GM19468 (cell line): ENCODE measurements around the gene TMEM132D.

Experiments used
- ATAC-seq: cut with Tn5 transposase; IDR thresholded peaks from one replicate; pipeline ENCODE4 v1.9.1; 2021; ENCODE audit warnings: mild to moderate bottlenecking, moderate library complexity, moderate number of reproducible peaks; ENCODE audit not compliant: unreplicated experiment; ENCODE audit errors: extremely low read depth

Gene TMEM132D

DNA sequence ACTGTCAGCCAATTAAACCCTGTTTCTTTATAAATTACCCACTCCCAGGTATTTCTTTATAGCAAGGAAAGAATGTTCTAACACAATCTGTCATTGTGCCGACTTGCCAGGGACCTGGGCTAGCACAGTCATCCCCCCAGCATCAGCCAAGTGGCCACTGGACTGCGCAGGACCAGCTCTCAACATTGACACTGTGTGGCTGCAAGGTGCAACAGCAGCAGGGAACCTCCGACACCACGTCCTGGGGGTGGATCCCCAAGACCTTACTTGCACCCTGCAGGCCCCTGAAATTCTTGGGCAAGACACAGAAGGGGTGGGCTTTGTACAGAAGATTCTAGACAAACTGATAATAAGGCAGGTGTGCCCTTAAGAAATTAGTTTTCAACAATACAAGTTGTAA lies 741.0 kb downstream of the TMEM132D start:
- ATAC-seq = no peak

DNA sequence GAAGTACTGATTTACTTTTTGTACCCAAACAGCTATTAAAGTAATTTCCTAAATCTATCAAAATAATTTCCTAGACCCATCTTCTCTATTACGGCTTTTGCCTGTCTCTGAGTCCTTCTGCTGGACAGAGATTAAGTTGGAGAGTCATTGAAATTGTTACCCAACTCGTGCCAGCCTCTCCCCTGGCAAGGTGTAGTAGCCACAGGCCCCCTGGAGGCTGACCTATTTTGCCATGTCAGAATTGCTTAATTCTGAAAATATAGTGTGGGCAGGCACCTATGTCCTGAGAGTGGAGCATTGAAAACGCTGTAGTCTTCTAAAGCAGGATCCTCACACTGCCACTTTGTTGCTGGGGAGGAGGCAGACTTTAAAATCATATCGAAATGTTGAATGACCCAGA lies 742.3 kb downstream of the TMEM132D start:
- ATAC-seq = no peak

DNA sequence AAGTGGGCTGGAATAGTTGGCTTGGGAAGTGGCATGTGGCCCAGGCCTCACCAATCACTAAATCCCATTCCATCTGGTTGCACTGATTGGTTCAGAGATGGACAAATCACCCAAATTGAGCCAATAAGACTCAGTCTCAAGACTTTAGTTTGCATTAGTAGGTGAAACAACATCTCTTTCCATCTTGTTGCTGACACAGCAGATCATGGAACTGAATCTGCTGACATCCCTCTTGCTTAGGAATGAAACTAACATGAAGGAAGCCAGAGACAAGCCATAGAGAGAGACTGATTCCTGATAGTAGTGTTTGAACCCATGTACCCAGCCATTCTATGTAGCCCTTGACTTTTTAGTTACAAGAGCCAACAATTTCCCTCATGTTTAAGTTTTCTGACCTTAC lies 743.5 kb downstream of the TMEM132D start:
- ATAC-seq = no peak

GRCh38 chr12:129152351-129153104 lies 751.3 kb downstream of the TMEM132D start:
- no peak for ATAC-seq

GRCh38 chr12:129150721-129151120 lies 753.1 kb downstream of the TMEM132D start:
- ATAC-seq = no peak

DNA sequence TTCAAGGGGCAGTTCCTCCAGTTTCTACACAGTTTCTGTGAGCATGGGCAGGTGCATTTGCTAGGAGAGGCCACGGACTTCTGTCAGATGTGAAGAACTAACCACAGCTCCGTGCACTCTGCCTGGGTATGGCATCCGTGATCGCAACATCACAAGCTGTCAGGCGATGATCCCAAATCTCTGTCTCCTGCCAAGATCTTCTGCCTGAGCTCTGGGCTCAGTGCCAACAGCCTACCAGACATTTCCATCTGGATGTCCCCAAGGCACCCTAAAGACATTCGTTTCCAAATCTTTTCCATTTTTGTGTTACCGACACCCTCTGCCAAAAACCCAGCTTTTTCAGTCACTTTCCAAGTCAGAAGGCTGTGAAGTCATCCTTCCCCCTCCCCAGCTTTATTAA lies 758.4 kb downstream of the TMEM132D start:
- no peak for ATAC-seq

- no peak for ATAC-seq
These were observed 765.0 kb downstream of the TMEM132D start for GRCh38 chr12:129138776-129139175.

DNA sequence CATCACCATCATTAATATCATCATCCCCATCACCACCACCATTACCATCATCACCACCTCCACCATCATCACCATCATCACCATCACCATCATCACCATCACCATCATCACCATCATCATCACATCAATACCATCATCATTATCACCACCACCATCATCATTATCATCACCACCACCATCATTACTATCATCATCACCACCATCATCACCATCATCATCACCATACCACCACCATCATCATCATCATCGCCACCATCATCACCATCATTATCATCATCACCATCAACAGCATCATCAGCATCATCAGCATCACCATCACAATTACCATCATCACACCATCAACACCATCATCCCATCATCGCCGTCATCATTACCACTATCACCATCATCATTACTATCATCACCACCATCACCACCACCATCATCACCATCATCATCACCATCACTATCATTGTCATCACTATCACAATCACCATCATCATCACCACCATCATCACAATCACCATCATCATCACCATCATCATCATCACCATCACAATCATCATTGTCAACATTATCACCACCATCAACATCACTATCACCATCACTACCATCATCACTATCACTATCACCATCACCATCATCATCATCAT lies 767.0 kb downstream of the TMEM132D start:
- ATAC-seq = no peak

DNA sequence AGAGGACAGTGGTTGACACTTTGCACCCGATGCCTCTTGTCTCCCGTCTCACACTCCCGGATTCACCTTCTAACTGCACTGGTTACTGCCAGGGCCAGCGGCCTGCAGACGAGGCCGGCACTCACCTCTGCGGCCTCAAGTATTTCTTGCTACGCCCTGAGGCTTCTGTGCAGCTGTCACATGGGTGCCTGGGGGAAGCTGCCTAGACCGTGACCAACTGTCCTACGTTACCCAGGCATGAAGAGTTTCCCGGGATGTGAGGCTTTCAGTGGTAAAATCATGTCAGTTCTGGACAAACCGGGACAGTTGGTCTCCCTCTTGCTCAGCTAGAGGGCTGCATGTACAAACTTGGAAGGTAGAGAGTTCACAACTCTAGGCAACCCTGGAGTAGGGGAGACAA lies 776.1 kb downstream of the TMEM132D start:
- ATAC-seq = no peak

GRCh38 chr12:129127211-129127610 lies 776.6 kb downstream of the TMEM132D start:
- no peak for ATAC-seq

- ATAC-seq = no peak
These were observed 784.3 kb downstream of the TMEM132D start for GRCh38 chr12:129119537-129119936.

DNA sequence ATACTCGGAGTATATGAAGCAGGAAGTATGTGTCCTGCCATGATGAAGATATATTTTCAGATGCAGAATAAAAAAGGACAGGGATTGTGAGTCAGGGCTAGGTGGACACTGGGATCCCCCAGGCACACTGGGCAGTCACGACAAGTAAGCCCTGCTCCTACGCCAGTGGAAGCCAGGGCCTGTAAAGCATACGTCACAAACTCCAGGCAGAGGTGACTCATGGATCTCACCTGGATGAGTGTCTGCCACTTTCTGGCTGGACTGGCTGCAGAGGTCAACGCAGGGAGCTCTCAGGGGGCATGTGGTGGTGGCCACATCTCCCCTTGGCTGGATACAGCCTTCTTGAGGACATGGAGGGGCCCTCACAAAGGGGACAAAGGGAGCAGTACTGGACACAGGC lies 788.3 kb downstream of the TMEM132D start:
- no peak for ATAC-seq

DNA sequence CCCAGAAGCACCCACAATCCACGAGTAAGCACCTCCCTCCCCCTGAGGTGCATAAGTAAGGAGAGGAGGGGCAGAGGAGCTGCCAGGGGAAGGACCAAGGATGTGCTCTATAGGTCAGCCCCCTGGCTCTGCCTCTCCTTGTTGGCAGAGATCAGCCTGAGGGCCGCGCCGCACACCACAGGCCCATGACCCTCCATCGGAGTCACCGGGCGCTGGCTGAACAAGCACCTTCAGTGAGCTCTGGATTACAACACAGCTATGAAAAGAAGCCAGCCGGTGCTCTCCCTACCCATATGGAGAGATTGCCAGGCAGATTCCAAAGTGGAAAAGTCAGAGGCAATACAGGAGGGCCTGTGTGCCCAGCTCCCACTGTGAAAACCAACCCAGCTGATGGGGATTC lies 793.2 kb downstream of the TMEM132D start:
- no peak for ATAC-seq

DNA sequence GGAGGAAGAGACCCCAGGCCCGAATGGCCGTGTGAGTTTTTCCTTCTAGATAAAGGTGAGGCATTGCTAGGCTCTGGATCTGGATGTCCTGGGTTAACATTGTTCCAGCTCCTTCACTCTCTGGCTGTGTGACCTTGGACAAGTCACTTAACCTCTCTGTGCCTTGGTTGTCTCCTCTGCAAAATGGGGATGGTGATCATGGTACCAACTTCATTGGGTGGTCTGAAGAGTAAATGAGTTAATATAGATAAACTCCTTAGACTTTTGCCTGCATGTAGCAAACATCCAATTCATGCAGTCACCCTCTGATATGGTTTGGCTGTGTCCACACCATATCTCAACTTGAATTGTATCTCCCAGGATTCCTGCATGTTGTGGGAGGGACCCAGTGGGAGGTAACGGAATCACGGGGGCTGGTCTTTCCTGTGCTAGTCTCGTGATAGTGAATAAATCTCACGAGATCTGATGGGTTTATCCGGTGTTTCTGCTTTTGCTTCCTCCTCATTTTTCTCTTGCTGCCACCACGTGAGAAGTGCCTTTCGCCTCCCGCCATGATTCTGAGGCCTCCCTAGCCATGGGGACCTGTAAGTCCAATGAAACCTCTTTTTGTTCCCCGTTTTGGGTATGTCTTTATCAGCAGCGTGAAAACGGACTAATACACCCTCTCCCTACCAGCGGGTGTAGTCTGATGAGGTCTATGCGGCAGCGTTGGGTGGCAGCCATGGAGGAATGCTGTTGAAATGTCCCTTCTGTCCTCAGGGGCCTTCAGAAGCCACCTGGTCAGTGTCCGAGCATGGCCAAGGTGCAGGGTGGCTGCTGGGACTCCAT lies 794.4 kb downstream of the TMEM132D start:
- no peak for ATAC-seq

DNA sequence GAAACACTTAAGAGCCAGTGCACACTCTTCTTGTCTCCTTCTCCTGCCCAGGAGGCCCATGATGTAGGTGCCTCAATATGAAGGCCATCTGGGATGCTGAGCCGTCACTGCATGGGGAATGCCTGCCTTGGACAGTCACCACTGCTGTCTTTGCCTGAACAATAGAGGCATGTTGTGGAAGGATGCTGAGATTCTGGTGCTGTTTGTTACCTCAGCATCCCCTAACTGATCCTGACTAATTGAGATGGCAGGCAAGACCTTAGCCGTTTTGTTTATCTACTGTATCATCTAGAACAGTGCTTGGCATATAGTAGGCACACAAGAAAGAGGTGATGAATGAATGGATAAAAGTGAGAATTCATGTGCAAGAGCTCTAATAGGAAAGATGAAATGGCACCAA lies 797.1 kb downstream of the TMEM132D start:
- ATAC-seq = no peak

- no peak for ATAC-seq
These were observed 800.6 kb downstream of the TMEM132D start for GRCh38 chr12:129103231-129103630.

- ATAC-seq = no peak
These were observed 801.6 kb downstream of the TMEM132D start for GRCh38 chr12:129102233-129102632.

GRCh38 chr12:129101816-129102215 lies 802.0 kb downstream of the TMEM132D start:
- ATAC-seq = no peak

- ATAC-seq = no peak
These were observed 802.4 kb downstream of the TMEM132D start for GRCh38 chr12:129101404-129101803.

DNA sequence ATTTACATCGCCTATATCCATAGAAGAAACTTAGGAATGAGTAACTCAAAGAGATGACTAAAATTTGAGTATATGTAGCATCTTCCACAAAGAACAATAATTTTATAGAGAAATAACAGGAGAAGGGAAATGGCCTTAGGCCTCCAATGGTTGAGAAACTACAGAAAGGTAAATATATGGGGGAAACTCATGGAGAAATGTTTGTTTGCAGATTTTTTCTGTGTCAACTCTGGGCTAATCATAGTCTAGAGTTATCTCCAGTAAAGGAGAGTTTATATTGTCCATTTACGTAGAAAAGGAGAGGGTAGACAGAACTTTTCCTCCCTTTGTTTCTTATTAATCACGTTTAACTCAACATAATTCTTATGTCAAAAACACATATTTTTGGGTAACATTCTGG lies 806.4 kb downstream of the TMEM132D start:
- no peak for ATAC-seq

GRCh38 chr12:129096968-129097367 lies 806.9 kb downstream of the TMEM132D start:
- ATAC-seq = no peak
